ENCODE measurements around the gene B3GALT4.

DNA sequence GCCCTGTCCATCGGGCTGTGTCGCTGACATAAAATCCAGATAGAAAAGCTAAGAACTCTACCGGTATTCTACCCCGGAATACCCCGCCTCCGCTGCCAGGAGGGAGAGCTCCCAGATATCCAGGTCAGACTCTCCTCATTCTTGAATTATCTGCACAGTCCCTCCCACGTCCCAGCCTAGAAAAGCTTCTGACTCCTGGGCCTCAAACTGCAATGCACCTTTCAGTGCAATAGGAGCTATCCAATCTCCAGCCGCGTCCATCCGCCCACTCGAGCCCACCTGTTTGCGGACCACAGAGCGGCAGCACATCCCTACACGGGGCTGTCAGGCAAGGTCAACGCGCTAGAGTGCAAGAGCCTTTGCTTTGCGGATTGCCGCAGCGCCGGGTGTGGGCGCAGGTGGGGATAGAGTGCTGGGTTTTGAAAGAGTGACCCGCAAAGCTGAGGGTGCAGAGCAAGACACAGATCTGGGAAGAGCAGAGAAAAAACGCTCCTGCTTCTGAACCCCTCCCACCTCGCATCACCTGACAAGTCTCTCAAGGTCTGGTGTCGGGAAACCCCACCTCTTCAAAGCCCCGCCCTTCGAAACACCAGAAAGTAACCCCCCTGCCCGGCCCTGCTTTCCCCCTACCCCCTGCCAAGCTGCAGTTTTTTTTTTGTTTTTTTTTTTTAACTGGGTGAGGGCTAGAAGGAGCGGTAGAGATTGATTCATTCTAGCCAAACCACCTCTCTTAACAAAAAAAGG is 35.6 kb downstream of the B3GALT4 start:
- no peak for TF ChIP-seq ZNF232 (CRISPR knock-in tag; IDR thresholded peaks at IDR 0.05; ENCODE audit: borderline replicate concordance)
- TF ChIP-seq MXI1 (IDR thresholded peaks at IDR 0.05; ENCODE audit: borderline replicate concordance, low read depth, low read length) = peak; percentile 51; the same call in 1 of the 3 replicates
- no peak for TF ChIP-seq SP2 (CRISPR knock-in tag; IDR thresholded peaks at IDR 0.05)
- TF ChIP-seq RAD21 (CRISPR knock-in tag; IDR thresholded peaks at IDR 0.05) = peak; percentile 70
